GM21619 (cell line): ENCODE measurements around the gene IGSF23.
"Not testable (repeated sequence)": the region's sequence is repeated elsewhere in the genome, so short reads cannot be mapped to it uniquely, and the experiment has no call there.

ENCODE experiments used
- ATAC-seq: cut with Tn5 transposase; IDR thresholded peaks from one replicate; pipeline ENCODE4 v1.9.1; 2021; ENCODE audit not compliant: unreplicated experiment

IGSF23 gene

DNA sequence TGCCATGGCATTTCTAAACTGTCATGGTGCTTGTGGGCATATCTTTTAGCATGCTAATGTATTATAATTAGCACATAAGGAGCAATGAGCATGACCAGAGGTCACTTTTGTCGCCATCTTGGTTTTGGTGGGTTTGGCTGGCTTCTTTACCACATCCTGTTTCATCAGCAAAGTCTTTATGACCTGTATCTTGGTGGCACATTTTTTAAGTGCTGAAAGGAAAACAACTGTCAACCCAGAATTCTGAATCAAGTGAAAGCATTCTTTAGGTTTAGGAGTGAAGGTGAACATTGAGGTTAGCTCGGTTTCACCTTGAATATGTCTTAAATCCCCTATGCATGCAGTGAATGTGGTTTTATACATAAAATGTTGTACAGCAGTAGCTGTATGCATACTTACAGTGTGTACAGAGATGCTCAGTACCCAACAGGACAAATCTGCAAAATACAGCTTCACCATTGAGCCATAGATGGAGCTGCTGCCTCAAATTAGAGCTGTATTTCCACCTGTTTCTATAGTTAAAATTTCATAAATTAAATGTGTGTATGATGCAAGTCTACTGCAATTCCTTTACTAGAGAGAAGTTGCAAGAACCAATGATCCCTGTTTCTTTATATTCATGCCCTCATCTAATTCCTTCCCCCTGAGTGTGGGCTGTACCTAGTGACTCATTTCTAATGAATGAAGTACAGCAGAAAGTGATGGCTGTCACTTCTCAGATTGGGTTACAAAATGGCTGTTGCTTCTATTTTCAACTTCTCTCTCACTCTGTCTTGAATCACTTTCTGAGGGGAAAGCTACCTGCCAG is 25.2 kb upstream of the IGSF23 start:
- no peak for ATAC-seq

DNA sequence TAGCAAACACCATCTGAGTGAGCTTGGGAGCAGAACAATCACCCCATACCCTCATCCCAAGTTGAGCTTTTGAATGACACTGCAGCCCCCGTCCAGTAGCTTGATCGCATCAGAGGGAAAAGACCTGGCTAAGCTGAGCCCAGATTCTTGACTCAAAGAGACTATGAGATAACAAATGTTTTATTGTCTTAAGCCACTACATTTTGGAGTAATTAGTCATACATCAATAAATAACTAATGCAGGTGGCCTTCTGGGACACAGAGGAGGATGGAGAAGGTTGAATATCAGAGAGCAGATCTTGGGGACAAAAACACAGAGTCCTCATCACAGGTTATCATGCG is 24.6 kb upstream of the IGSF23 start:
- ATAC-seq: no peak

DNA sequence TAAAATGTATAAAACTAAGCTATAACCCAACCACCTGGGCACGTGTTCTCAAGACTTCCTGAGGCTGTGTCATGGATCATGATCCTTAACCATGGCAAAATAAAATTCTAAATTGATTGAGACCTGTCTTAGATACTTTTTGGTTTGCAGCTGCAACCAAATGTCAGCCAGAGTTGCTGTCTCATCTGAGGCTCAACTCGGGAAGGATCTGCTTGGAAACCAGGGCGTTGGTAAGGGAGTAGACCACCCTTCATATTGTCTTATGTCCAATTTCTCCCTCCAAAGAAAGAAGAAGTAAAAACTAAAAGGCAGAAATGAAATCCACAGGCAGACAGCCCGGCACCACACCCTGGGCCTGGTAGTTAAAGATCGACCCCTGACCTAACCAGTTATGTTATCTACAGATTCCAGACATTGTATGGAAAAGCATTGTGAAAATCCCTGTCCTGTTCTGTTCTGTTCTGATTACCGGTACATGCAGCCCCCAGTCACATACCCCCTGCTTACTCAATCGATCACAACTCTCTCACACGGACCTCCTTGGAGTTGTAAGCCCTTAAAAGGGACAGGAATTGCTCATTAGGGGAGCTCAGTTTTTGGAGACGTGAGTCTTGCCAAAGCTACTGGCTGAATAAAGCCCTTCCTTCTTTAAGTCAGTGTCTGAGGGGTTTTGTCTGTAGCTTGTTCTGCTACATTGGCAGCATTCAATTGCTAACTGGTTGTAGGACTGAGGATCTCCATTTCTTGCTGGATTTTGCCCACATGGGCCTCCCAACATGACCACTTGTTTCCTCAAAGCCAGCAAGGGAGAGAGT is 22.9 kb upstream of the IGSF23 start:
- no peak for ATAC-seq

DNA sequence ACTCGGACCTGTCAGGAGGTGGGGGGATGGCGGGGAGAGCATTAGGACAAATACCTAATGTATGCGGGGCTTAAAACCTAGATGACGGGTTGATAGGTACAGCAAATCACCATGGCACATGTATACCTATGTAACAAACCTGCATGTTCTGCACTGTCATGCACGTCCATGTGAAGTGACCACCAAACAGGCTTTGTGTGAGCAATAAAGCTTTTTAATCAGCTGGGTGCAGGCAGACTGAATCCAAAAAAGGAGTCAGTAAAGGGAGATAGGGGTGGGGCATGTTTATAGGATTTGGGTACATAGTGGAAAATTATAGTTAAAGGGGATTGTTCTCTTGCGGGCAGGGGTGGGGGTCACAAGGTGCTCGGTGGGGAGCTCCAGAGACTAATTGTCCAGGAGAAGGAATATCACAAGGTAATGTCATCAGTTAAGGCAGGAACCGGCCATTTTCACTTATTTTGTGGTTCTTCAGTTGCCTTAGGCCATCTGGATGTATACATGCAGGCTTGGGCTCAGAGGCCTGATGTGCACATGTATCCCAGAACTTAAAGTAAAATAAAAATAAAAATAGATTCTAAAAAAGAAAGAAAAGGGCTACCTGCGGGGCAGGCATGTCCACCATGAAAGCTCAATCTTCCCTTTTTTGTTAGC is 21.9 kb upstream of the IGSF23 start:
- ATAC-seq: not testable (repeated sequence)

DNA sequence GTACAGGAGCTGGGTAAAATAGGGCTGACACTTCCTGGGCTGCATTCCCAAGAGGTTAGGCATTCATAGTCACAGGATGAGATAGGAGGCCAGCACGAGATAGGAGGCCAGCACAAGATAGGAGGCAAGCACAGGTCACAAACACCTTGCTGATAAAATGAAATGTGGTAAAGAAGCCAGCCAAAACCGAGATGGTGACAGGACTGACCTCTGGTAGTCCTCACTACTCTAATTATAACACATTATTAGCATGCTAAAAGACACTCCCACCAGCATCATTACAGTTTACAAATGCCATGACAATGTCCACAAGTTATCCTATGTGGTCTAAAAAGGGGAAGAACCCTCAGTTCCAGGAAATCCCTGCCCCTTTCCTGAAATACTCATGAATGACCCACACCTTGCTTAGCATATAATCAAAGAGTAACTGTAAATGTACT is 20.9 kb upstream of the IGSF23 start:
- ATAC-seq: no peak

DNA sequence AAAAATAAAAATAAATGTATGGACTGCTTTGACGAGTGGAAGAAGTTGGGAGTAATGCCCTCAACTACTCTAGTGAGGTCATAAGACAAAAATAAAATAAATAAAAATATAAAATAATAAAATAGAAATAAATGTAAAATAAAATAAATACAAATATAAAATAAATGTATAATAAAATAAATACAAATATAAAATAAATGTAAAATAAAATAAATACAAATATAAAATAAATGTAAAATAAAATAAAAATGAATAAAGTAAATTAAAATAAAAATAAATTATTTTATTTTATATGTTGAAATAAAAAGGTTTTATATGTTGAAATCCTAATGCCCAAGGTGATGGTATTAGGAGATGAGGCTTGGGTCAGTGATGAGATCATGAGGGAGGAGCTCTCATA is 20.1 kb upstream of the IGSF23 start:
- ATAC-seq: no peak

GRCh38 chr19:44593866-44594266 is 19.5 kb upstream of the IGSF23 start:
- not testable (repeated sequence) for ATAC-seq

DNA sequence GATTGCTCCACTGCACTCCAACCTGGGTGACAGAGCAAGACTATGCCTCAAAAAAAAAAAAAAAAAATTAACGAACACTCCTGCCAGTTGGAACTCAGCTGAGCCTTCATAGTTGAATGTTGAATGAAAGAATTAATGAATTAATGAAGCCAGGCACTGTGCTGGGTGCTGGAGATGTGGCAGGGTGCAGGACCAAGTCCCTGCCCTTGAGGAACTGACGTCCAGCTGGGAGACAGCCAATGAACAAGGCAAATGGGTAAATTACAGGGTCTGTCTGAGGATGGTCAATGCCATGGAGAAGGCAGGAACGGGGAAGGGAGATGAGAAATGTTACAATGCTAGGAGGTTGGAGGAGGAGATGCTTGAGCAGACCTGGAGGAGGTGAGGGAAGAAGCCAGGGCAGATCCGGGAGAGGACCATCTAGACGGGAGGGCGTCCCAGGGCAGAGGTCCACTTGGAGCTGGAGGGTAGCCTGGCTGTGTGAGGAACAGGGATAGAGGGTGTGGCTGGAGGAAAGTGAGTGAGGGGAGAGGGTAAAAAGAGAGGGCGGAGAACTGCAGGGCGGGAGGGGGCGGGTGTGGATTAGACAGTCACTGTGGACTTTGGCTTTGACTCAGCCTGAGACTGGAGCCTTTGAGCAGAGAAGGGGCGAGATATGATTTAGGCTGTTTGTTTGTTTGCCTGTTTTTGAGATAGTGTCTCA is 16.8 kb upstream of the IGSF23 start:
- ATAC-seq: no peak

DNA sequence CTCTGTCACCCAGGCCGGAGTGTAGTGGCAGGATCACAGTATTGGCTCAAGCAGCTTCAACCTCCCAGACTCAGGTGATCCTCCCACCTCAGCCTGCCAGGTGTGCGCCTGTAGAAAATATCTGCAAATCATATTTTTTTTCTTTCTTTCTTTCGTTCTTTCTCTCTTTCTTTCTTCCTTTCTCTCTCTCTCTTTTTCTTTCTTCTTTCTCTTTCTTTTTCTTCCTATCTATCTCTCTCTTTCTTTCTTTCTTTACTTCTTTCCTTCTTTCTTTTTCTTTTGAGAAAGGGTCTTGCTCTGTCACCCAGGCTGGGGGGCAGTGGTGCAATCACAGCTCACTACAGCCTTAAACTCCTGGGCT is 16.3 kb upstream of the IGSF23 start:
- ATAC-seq: no peak

DNA sequence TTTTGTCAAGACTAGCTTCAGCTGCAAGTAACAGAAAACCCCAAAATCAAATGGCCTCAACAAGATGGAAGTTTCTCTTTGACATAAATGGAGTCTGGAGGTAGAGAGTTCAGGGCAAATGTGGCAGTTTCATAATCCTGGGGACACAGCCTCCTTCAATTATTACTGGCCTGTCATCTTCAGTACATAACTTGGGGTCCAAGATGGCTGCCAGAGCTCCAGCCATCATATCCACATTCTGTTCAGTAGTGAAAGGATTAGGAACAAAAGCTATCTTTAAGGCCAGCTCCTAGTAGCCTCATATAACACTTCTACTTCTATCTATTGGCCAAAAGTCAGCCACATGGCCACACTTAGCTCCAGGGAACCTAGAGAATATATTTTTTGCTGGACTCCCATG is 15.0 kb upstream of the IGSF23 start:
- ATAC-seq: no peak

GRCh38 chr19:44598880-44599279 is 14.5 kb upstream of the IGSF23 start:
- no peak for ATAC-seq

- ATAC-seq: no peak
Observed at GRCh38 chr19:44600466-44600865, 12.9 kb upstream of the IGSF23 start.

- ATAC-seq: no peak
Observed at GRCh38 chr19:44602081-44602480, 11.3 kb upstream of the IGSF23 start.

DNA sequence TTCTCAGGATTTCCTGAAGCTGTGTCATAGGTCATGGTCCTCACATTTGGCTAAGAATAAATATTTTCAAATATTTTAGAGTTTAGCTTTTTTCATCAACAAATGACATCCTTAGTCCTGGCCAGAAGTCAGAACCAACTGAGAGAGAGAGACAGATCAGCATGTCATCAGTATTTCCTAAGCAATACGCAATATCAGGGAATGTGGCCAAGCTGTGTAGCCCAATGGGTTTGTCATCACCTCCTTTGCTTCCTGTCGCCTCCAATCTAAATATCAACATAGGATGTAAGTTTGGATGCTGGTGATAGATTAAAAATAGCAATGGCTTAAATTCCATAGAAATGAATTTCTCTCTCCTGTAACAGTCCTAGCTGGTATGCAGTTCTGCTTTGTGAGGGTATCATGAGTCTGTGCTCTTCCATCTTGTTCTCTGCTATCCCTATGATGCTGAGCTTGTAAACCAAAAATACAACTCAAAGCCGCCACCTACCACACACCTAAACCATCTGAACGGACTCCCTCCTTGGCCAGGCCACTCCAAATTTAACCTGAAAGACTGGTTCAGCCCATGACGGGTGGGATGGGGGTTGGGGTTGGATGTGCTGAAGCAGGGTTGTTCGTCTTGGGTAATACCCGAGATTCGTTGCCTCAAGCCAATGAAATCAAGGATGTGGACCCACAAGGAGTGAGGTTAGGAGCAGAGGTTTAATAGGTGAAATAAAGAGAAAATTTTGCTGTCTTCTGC is 10.0 kb upstream of the IGSF23 start:
- no peak for ATAC-seq

DNA sequence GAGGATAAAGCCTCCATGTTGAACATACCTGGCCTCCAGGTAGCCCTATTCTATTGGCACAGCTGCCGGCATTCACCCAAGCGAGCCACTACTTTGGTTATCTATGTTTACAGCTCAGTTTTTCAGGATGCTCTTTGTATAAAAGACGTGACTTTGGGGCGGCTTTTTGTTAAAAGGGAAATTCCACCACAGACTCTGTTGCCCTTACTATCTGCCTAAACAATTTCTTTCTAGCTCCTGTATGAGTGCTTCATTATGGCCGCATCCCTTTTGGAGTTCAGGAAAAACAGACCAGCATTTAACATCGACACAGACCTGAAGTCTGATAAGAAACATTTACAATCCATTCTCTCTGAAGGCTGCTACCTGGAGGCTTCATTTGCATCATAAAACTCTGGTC is 9.1 kb upstream of the IGSF23 start:
- no peak for ATAC-seq

GRCh38 chr19:44605547-44605946 is 7.8 kb upstream of the IGSF23 start:
- no peak for ATAC-seq

- ATAC-seq: no peak
Observed at GRCh38 chr19:44607049-44607448, 6.3 kb upstream of the IGSF23 start.

- no peak for ATAC-seq
Observed at GRCh38 chr19:44607917-44608316, 5.4 kb upstream of the IGSF23 start.

DNA sequence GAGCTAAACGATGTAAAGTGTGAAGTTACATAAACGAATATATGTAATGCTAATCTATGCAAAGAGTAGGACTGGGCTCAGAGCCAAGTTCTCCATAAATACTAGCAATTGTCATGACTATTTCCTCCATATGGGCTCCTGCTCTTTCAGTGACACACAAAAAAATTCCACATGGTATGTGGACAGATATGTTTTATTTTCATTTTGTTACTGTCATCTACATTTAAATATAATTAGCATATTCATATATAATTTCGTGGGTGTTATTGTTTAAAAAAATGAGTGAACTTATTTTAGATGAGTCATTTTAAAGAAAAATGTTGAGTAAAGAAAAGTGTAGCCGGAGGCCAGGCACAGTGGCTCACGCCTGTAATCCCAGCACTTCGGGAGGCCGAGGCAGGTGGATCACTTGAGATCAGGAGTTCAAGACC is 5.0 kb upstream of the IGSF23 start:
- no peak for ATAC-seq

DNA sequence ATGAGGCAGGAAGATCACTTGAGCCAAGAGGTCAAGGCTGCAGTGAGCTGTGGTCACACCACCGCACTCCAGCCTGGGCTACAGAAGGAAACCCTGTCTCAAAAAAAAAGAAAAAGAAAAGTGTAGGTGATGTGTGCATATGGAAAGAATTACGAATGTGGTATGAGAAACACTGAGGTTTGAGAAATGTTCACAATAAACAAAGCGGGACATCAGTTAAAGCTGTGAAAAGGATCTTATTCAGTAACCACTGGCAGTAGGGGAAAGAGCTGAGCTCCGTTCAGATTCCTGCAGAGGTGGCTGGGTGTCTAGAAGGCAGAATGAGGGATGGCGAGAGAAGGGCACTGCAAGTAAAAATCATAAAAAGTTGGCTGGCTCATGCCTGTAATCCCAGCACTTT is 4.1 kb upstream of the IGSF23 start:
- no peak for ATAC-seq

GRCh38 chr19:44610497-44610896 is 2.9 kb upstream of the IGSF23 start:
- ATAC-seq: not testable (repeated sequence)
